ENCODE data around the gene SUDS3.

The SUDS3 gene, protein sequence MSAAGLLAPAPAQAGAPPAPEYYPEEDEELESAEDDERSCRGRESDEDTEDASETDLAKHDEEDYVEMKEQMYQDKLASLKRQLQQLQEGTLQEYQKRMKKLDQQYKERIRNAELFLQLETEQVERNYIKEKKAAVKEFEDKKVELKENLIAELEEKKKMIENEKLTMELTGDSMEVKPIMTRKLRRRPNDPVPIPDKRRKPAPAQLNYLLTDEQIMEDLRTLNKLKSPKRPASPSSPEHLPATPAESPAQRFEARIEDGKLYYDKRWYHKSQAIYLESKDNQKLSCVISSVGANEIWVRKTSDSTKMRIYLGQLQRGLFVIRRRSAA
- 68.3 to 104 (median 79.8) reads per million in 9 experiments for total RNA-seq

DNA sequence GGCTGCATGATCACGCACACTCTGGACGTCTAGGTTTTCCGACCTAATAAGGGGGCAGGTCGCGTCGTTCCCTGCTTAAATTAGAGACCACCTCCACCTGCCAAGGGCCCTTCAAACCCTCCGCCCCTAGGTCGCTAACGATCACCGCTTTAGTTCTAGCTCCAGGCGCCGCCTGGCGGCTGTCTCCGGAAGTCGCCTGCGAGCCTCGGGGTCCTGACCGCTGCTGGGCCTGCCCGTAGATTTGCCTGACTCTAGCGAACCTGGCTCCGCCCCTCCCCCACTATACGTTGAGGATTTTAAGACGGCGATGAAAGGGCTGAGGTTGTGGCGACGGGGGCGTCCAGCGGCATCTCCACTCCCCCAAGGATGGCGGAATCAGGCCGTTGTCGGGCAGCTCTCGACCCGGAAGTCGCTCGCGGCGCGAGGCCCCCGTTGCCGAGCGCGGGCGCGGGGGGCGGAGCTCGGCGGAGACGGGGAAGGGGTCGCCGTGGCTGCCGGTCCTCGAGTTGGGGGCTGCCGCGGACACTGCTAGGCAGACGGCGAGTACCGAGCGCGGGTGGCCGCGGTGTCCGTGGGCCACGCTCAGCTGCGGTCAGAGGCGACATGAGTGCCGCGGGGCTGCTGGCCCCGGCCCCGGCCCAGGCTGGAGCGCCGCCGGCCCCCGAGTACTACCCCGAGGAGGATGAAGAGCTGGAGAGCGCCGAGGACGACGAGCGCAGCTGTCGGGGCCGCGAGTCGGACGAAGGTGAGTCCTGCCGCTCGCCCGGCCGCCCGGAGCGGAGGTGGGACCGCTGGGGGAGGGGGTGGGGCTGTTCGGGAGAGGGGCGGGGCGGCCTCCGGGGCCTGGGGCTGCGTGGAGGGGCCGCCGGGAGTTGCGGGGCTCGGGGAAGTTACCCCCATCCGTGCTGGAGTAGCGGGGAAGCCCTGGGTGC is at the start of gene SUDS3:
TSS of gene SUDS3 (plus strand) at position 467 of the 932 bp plus-strand sequence. CDS start at position 604, 137 bp downstream.
- Mint-ChIP-seq H3K4me1 (ENCODE audit: low read depth in 2 of 2) (peaks cover 25 to 30% of the 10 kb centered on the region in 2 donors), H3K4me3 (peak within 1 kb of the TSS; percentile 97 to 98)
- ATAC-seq (replicated peaks) = peak; percentile 42

GRCh38 chr12:118326991-118327390 is 49.4 kb upstream of the SUDS3 start:
- DNase-seq = no peak
- peaks cover 9% of the 10 kb centered on the region for H3K36me3 Mint-ChIP-seq (ENCODE audit: insufficient read depth)
- H3K4me1 Mint-ChIP-seq (ENCODE audit: low read depth in 2 of 2) = peaks cover 19 to 34% of the 10 kb centered on the region in 2 donors
- no peak overlapping the region for H3K27ac Mint-ChIP-seq
- H3K9me3 Mint-ChIP-seq = no peaks in the 10 kb centered on the region
- H3K27me3 Mint-ChIP-seq = no peaks in the 10 kb centered on the region
- H3K4me3 Mint-ChIP-seq = no peak overlapping the region
- no peak for ATAC-seq (replicated peaks)

More for the DNA sequence above, at the start of gene SUDS3:
- Mint-ChIP-seq H3K36me3 (ENCODE audit: insufficient read depth) (peaks cover 24% of the 10 kb centered on the region), H3K27ac (peak within 1 kb of the TSS; percentile 99), H3K27me3 (no peaks in the 10 kb centered on the region), H3K9me3 (no peaks in the 10 kb centered on the region)
- DNase-seq = peak; percentile 95 to 99 (median 97)

- H3K9me3 Mint-ChIP-seq = no peaks in the 10 kb centered on the region
- ATAC-seq (replicated peaks) (no peak), DNase-seq (no peak)
- H3K4me3 Mint-ChIP-seq = no peak overlapping the region
- H3K27ac Mint-ChIP-seq = no peak overlapping the region
- peaks cover 19 to 38% of the 10 kb centered on the region in 2 donors for H3K4me1 Mint-ChIP-seq (ENCODE audit: low read depth in 2 of 2)
- H3K36me3 Mint-ChIP-seq (ENCODE audit: insufficient read depth) = peaks cover 8% of the 10 kb centered on the region
- no peaks in the 10 kb centered on the region for H3K27me3 Mint-ChIP-seq
Measured at GRCh38 chr12:118327391-118327790, 49.0 kb upstream of the SUDS3 start.

DNA sequence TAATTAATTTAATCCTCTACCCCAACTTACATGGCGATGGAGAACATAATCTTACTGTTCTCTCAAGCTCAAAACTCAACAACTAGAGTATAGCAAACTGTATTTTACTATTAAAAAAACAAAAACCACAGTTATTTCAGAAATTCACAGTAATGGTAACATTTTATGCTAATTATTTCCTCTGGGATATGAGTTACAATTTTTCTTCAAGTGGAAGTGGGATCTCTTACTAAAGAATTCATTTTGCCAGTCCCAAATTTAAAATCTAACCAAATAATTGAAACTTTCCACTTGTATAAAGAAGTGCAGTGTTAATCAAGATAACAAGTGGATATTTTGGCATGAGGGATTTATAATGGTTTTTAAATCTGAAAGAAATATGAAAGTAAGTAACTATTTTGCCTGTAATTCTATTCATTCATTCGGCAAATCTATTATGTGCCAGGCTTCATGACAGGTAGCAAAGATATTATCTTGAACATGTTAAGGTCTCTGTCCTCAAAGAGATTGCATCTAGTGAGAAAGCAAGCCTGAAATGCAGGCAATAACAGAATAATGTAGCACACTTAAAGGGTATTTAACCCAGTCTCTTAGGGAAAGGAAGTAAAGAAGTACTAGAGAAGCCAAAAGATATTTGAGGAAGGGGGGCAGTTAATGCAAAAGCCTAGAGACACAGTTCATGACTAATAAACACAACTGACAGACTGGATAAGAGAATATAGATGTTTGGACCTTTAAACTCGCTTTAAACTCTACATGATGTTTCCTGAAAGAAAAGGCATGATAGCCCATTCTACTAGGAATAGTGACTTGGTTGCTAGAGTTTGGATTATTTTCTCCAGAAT is 47.6 kb upstream of the SUDS3 start:
- Mint-ChIP-seq H3K27ac (no peak overlapping the region), H3K9me3 (no peaks in the 10 kb centered on the region)

DNA sequence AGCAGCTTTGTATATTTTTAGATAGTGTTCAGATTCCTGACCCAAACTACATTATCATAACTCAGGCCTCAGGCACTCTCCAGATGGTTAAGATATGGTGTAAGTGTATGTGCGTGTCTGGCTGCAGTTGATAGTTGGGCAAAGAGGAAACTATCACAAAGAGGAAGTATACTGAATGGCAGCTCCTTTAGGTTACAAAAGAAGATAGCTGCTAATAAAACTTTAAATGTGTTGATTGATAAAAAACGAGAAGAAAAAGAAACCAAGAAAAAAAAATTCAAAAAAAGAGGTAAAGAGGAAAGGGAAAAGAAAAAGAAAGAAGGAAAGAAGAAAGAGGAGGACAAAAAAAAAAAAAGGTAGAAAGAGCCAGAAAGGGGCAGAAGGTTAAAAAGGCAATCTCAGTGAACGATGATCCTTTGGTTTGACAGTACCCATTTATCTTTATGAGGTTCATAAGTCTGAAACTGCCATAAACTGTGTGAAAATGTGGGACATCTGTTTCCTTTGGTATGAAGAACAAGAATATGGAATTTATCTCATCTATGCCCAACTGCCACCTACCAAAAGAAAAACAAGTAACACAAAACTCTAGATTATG is 45.8 kb upstream of the SUDS3 start:
- Mint-ChIP-seq H3K4me1 (ENCODE audit: low read depth in 2 of 2) (peaks cover 21 to 44% of the 10 kb centered on the region in 2 donors), H3K4me3 (peak overlapping the region; percentile 1 to 2), H3K27ac (no peak overlapping the region)

More for the DNA sequence above, 47.6 kb upstream of the SUDS3 start:
- H3K36me3 Mint-ChIP-seq (ENCODE audit: insufficient read depth) = no peaks in the 10 kb centered on the region
- H3K4me3 Mint-ChIP-seq = no peak overlapping the region
- no peak for ATAC-seq (replicated peaks)
- peaks cover 23 to 49% of the 10 kb centered on the region in 2 donors for H3K4me1 Mint-ChIP-seq (ENCODE audit: low read depth in 2 of 2)
- no peaks in the 10 kb centered on the region for H3K27me3 Mint-ChIP-seq
- DNase-seq = no peak

DNA sequence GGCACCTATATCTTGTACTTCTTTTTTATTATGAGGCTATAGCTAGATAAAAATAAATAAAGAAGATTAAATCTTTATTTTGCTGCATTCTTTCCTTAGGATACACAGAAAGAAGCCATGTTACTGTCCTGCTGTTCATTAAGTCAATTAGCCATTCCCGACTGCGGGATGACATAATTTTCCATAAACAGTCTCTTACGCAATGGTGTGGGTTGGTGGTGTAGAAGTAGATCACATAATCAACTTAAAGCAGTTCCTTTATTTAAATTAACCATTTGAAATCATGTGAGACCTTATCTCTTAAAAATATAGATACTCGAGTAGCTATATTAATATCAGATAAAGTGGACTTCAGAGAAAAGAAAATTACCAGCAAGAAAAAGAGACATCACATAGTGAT is 43.8 kb upstream of the SUDS3 start:
- no peak overlapping the region for H3K27ac Mint-ChIP-seq
- H3K4me1 Mint-ChIP-seq (ENCODE audit: low read depth in 2 of 2) = peaks cover 27 to 56% of the 10 kb centered on the region in 2 donors
- H3K9me3 Mint-ChIP-seq = no peaks in the 10 kb centered on the region
- H3K27me3 Mint-ChIP-seq = no peaks in the 10 kb centered on the region
- no peak overlapping the region for H3K4me3 Mint-ChIP-seq
- H3K36me3 Mint-ChIP-seq (ENCODE audit: insufficient read depth) = peaks cover 20% of the 10 kb centered on the region
- no peak for DNase-seq
- ATAC-seq (replicated peaks) = no peak

More for the DNA sequence above, 45.8 kb upstream of the SUDS3 start:
- no peaks in the 10 kb centered on the region for H3K27me3 Mint-ChIP-seq
- no peak for ATAC-seq (replicated peaks)
- no peak for DNase-seq
- no peaks in the 10 kb centered on the region for H3K9me3 Mint-ChIP-seq
- peaks cover 12% of the 10 kb centered on the region for H3K36me3 Mint-ChIP-seq (ENCODE audit: insufficient read depth)

DNA sequence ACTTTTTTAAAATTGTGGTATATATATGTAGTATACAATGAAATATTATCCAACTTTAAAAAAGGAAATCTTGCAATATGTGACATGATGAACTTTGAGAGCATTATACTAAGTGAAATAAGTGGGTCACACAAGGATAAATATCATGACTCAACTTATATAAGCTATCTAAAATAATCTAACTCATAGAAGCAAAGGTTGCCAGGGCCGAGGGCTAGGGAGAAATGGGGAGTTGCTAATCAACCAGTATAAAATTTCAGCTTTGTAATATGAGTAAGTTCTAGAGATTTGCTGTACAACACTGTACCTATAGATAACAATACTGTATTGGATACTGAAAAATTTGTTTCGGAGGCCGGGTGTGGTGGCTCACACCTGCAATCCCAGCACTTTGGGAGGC is 42.1 kb upstream of the SUDS3 start:
- H3K27ac Mint-ChIP-seq = no peak overlapping the region
- no peak overlapping the region for H3K4me3 Mint-ChIP-seq
- DNase-seq (no peak), ATAC-seq (replicated peaks) (no peak)
- H3K27me3 Mint-ChIP-seq = no peaks in the 10 kb centered on the region
- H3K36me3 Mint-ChIP-seq (ENCODE audit: insufficient read depth) = peaks cover 23% of the 10 kb centered on the region
- no peaks in the 10 kb centered on the region for H3K9me3 Mint-ChIP-seq
- H3K4me1 Mint-ChIP-seq (ENCODE audit: low read depth in 2 of 2) = peaks cover 24 to 57% of the 10 kb centered on the region in 2 donors

DNA sequence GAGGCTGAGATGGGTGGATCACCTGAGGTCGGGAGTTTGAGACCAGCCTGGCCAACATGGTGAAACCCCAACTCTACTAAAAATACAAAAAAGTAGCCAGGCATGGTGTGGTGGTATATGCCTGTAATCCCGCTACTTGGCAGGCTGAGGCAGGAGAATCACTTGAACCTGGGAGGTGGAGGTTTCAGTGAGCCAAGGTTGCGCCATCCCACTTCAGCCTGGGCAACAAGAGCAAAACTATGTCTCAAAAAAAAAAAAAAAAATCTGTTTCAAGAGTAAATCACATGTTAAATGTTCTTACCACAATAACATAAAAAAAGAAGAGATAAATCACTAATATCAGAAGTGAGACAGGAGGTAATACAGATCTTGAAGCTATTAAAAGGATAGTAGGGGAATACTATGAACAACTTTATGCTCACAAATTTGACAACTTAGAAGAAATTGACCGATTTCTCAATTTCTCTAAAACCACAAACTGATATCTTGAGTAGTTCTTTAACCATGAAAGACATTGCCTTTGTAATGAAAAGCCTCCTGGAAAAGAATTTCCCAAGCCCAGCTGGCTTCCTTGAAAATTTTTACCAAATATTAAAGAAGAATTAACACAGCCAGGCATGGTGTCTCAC is 41.3 kb upstream of the SUDS3 start:
- Mint-ChIP-seq H3K27me3 (no peaks in the 10 kb centered on the region), H3K4me3 (peak overlapping the region in 1 of 2 donors; percentile 10), H3K9me3 (no peaks in the 10 kb centered on the region), H3K4me1 (ENCODE audit: low read depth in 2 of 2) (peaks cover 26 to 53% of the 10 kb centered on the region in 2 donors), H3K36me3 (ENCODE audit: insufficient read depth) (peaks cover 23% of the 10 kb centered on the region), H3K27ac (peak overlapping the region; percentile 27 to 63)
- ATAC-seq (replicated peaks) (no peak), DNase-seq (no peak)

GRCh38 chr12:118336123-118336522 is 40.2 kb upstream of the SUDS3 start:
- peaks cover 24 to 48% of the 10 kb centered on the region in 2 donors for H3K4me1 Mint-ChIP-seq (ENCODE audit: low read depth in 2 of 2)
- no peak for DNase-seq
- peaks cover 23% of the 10 kb centered on the region for H3K36me3 Mint-ChIP-seq (ENCODE audit: insufficient read depth)
- H3K9me3 Mint-ChIP-seq = no peaks in the 10 kb centered on the region
- no peak overlapping the region for H3K4me3 Mint-ChIP-seq
- peak overlapping the region in 1 of 2 donors; percentile 27 for H3K27ac Mint-ChIP-seq
- no peak for ATAC-seq (replicated peaks)
- H3K27me3 Mint-ChIP-seq = no peaks in the 10 kb centered on the region

DNA sequence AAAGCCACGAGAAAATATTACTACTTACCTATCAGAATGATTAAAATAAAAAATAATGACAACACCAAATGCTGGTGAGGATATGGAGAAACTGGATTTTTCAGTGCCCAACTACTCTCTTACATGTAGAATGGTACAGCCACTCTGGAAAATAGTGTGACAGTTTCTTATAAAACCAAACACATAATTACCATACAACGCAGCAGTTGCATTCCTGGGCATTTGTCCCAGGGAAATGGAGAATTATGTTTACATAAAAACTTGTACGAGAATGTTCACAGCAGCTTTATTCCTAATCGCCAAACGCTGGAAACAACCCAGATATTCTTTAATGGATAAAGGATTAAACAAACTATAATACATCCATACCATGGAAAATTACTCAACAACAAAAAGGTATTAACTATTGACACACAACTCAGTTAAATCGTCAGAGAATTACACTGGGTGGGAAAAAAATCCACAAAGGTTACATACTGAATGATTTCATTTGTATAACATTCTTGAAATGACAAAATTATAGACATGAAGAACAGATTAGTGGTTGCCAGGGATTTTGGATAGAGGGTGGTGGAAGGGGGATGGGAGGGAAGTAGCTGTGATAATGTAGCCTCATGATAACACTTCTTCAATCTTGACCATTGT is 39.0 kb upstream of the SUDS3 start:
- Mint-ChIP-seq H3K4me3 (no peak overlapping the region), H3K9me3 (no peaks in the 10 kb centered on the region), H3K36me3 (ENCODE audit: insufficient read depth) (peaks cover 23% of the 10 kb centered on the region), H3K27me3 (no peaks in the 10 kb centered on the region), H3K27ac (peak overlapping the region; percentile 22 to 88), H3K4me1 (ENCODE audit: low read depth in 2 of 2) (peaks cover 26 to 46% of the 10 kb centered on the region in 2 donors)
- no peak for DNase-seq
- ATAC-seq (replicated peaks) = no peak

DNA sequence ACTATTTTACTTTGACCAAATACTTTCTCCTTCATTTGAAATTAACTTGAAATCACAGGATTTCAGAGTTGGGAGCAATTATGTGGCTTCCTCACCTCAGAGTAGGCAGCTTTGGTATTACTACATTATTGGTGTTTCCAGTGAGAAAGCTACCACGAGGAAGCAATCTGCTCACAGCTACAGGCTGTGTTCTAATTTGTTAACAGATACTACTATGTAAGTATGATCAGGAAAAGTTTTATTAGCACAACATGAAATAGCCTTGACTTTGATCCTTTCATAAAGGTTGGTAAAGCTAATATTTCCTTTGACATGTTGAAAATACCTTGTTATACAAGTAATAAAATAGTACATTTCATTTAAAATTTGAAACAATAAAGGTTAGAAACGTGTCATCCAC is 34.3 kb upstream of the SUDS3 start:
- no peak overlapping the region for H3K27ac Mint-ChIP-seq
- H3K4me1 Mint-ChIP-seq (ENCODE audit: low read depth in 2 of 2) = peaks cover 13 to 45% of the 10 kb centered on the region in 2 donors
- no peaks in the 10 kb centered on the region for H3K27me3 Mint-ChIP-seq
- no peaks in the 10 kb centered on the region for H3K9me3 Mint-ChIP-seq
- ATAC-seq (replicated peaks) = no peak
- peaks cover 8% of the 10 kb centered on the region for H3K36me3 Mint-ChIP-seq (ENCODE audit: insufficient read depth)
- H3K4me3 Mint-ChIP-seq = no peak overlapping the region
- no peak for DNase-seq

- Mint-ChIP-seq H3K36me3 (ENCODE audit: insufficient read depth) (peaks cover 8% of the 10 kb centered on the region), H3K27me3 (no peaks in the 10 kb centered on the region), H3K27ac (peak overlapping the region in 1 of 2 donors; percentile 3), H3K9me3 (no peaks in the 10 kb centered on the region), H3K4me1 (ENCODE audit: low read depth in 2 of 2) (peaks cover 16 to 38% of the 10 kb centered on the region in 2 donors), H3K4me3 (peak overlapping the region in 1 of 2 donors; percentile 1)
- ATAC-seq (replicated peaks) (no peak), DNase-seq (no peak)
Measured at GRCh38 chr12:118344829-118345228, 31.5 kb upstream of the SUDS3 start.
